NCI-H187 (cell line): ENCODE results near the gene RPLP2.
A peak's percentile ranks its signal among the peaks of the same experiment; 100 is the strongest.

Source experiments
- DNase-seq, 2 experiments: peaks; one replicate each; lab custom pipeline; 2025; lab: John Stamatoyannopoulos, UW

The RPLP2 gene

GRCh38 chr11:809287-810039 lies at the start of gene RPLP2:
Gene RPLP2, plus strand, starts transcription at chr11:809967. Its CDS starts 268 bp downstream, at chr11:810235.
- DNase-seq, result peak; percentile 96 to 99

- DNase-seq, result no peak
Observed at GRCh38 chr11:760236-760635, 49.5 kb upstream of the RPLP2 start.

GRCh38 chr11:761526-762108 lies 48.1 kb upstream of the RPLP2 start:
- no peak for DNase-seq

- peak; percentile 18 to 29 for DNase-seq
Observed at GRCh38 chr11:762421-763072, 47.2 kb upstream of the RPLP2 start.

- peak in 1 of 2 experiments; percentile 32 for DNase-seq
Observed at GRCh38 chr11:763073-763463, 46.7 kb upstream of the RPLP2 start.

- DNase-seq, result no peak
Observed at GRCh38 chr11:763549-764321, 46.0 kb upstream of the RPLP2 start.

GRCh38 chr11:764322-765024 lies 45.3 kb upstream of the RPLP2 start:
- DNase-seq, result no peak

GRCh38 chr11:765025-765801 lies 44.6 kb upstream of the RPLP2 start:
- no peak for DNase-seq

- DNase-seq, result no peak
Observed at GRCh38 chr11:765802-766091, 44.0 kb upstream of the RPLP2 start.

- no peak for DNase-seq
Observed at GRCh38 chr11:766106-766935, 43.4 kb upstream of the RPLP2 start.

GRCh38 chr11:766936-767210 lies 42.9 kb upstream of the RPLP2 start:
- no peak for DNase-seq

GRCh38 chr11:767238-767637 lies 42.5 kb upstream of the RPLP2 start:
- DNase-seq, result no peak

GRCh38 chr11:769887-770641 lies 39.7 kb upstream of the RPLP2 start:
- no peak for DNase-seq

- DNase-seq, result no peak
Observed at GRCh38 chr11:770642-771616, 38.8 kb upstream of the RPLP2 start.

GRCh38 chr11:771617-772204 lies 38.1 kb upstream of the RPLP2 start:
- DNase-seq, result no peak

- no peak for DNase-seq
Observed at GRCh38 chr11:772429-773390, 37.1 kb upstream of the RPLP2 start.

- no peak for DNase-seq
Observed at GRCh38 chr11:773425-773824, 36.3 kb upstream of the RPLP2 start.
